T-helper 2 cell treated with Interferon-gamma antibody and Interleukin-4, amounts not matched to agents 100 ng/mL and 5 ng/mL, for 36 hours (primary cell): Measurements from ENCODE around the gene ATP7B. TPM values are rescaled to one million over a fixed set of nuclear protein-coding genes. Genes with fewer than 3 reads are reported as not detected.
"Not testable (repeated sequence)": the region's sequence is repeated elsewhere in the genome, so short reads cannot be mapped to it uniquely, and the experiment has no call there.

ENCODE experiments used
- intact Hi-C: fragments of 100-400 bp; cut with micrococcal nuclease; formaldehyde crosslinking; loops from one replicate; pipeline ENCODE4 v1.15.1; 2023
- total RNA-seq: library from RNA; stranded (reverse); gene quantifications from 2 replicates; pipeline ENCODE4 v1.2.3, GENCODE V29; 2022

The ATP7B gene
- total RNA-seq, 1 donor from 2014 or later, result 1.9 TPM

- intact Hi-C loops, result no loop called here
These were observed 86.3 kb downstream of the ATP7B start for GRCh38 chr13:51924756-51925544.

GRCh38 chr13:51923983-51924539 lies 87.2 kb downstream of the ATP7B start:
- intact Hi-C loops, result no loop called here

GRCh38 chr13:51922771-51923480 lies 88.3 kb downstream of the ATP7B start:
- intact Hi-C loops, result no loop called here

- intact Hi-C loops, result no loop called here
These were observed 89.2 kb downstream of the ATP7B start for GRCh38 chr13:51921790-51922740.

- intact Hi-C loops, result no loop called here
These were observed 90.5 kb downstream of the ATP7B start for GRCh38 chr13:51920786-51921185.

GRCh38 chr13:51920267-51920666 lies 91.0 kb downstream of the ATP7B start:
- intact Hi-C loops, result no loop called here

- intact Hi-C loops, result no loop called here
These were observed 91.7 kb downstream of the ATP7B start for GRCh38 chr13:51919531-51919930.

GRCh38 chr13:51916962-51917361 lies 94.3 kb downstream of the ATP7B start:
- intact Hi-C loops, result no loop called here

- intact Hi-C loops, result no loop called here
These were observed 95.0 kb downstream of the ATP7B start for GRCh38 chr13:51916051-51916818.

- intact Hi-C loops, result no loop called here
These were observed 97.1 kb downstream of the ATP7B start for GRCh38 chr13:51914137-51914493.

- intact Hi-C loops, result no loop called here
These were observed 97.7 kb downstream of the ATP7B start for GRCh38 chr13:51913421-51914136.

GRCh38 chr13:51912511-51913225 lies 98.6 kb downstream of the ATP7B start:
- intact Hi-C loops, result no loop called here

GRCh38 chr13:51912091-51912490 lies 99.2 kb downstream of the ATP7B start:
- intact Hi-C loops, result no loop called here

GRCh38 chr13:51910508-51910907 lies 100.7 kb downstream of the ATP7B start:
- intact Hi-C loops, result no loop called here

- intact Hi-C loops, result not testable (repeated sequence)
These were observed 102.0 kb downstream of the ATP7B start for GRCh38 chr13:51909265-51909664.

- intact Hi-C loops, result no loop called here
These were observed 104.1 kb downstream of the ATP7B start for GRCh38 chr13:51907040-51907732.

- intact Hi-C loops, result no loop called here
These were observed 104.7 kb downstream of the ATP7B start for GRCh38 chr13:51906581-51906980.

GRCh38 chr13:51905787-51906186 lies 105.5 kb downstream of the ATP7B start:
- intact Hi-C loops, result no loop called here

- intact Hi-C loops, result no loop called here
These were observed 108.5 kb downstream of the ATP7B start for GRCh38 chr13:51902776-51903175.
